Measurements from ENCODE around the gene FOXP1.
"Not testable (repeated sequence)": the region's sequence is repeated elsewhere in the genome, so short reads cannot be mapped to it uniquely, and the experiment has no call there.

The FOXP1 gene

DNA sequence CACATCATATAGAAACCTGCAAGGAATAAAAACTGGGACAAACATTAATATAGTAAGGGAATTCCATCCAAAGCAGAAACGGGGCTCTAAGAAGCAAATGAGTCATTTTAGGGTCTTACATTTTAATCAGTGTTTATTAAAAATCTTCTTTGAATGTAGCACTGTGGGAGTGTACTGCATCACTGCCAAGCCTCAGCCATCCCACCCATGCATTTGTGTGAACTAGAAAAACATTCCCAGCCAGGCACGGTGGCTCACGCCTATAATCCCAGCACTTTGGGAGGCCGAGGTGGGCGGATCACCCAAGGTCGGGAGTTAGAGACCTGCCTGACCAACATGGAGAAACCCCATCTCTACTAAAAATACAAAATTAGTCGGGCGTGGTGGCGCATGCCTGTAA is 57.1 kb downstream of the FOXP1 start:
- not testable (repeated sequence) for DNase-seq

GRCh38 chr3:71525391-71525790 is 58.1 kb downstream of the FOXP1 start:
- DNase-seq: peak; percentile 79 to 85

DNA sequence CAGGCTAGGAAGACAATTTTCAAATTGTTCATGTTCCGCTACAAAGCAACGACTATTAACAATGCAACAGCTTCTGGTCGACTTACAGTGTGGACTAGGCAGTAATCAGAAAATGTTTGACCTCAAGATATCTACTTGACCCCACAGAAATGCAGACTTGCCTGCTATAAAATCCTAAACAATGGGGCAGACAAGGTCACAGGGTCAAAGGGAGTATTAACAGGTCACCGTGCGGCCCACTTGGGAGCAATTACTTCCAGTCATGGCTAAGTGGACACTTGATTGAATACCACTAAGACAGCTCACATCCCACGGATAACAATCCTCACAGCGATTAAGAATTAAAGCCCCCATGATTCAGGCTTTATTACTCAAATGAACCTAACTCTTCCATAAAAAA is 58.9 kb downstream of the FOXP1 start:
- no peak for DNase-seq

DNA sequence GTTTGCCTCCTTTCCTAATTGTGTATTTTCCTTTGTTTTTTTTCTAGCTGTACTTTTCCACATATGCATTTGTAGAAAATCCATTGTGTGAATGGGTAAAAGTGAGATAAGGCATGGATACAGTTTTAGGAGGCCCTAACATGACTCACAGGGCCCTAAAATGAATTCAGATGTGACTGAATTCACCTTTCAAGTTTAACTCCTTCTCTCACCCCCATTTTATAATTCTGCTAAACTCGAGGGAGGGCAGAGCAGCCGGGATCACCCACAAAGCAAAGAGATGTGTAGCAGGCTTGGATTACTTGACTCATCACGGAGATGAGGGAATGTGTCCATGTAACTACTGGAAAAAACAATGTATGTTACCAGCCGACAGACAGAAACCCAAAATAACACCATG is 59.9 kb downstream of the FOXP1 start:
- DNase-seq: no peak

- DNase-seq: no peak
These were observed 61.3 kb downstream of the FOXP1 start for GRCh38 chr3:71521940-71522876.

DNA sequence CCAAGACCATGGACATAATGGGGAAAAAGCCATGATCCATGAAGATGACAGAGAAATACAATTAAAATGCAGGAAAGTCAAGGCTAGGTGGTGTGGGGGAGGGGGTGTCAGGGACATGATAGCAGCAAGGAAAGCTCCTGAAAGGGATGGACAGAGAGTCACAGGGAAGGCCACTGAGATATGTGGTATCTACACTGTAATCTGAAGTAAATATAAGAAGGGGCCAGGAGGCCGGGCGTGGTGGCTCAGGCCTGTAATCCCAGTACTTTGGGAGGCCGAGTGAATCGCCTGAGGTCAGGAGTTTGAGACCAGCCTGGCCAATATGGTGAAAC is 62.5 kb downstream of the FOXP1 start:
- DNase-seq: no peak

DNA sequence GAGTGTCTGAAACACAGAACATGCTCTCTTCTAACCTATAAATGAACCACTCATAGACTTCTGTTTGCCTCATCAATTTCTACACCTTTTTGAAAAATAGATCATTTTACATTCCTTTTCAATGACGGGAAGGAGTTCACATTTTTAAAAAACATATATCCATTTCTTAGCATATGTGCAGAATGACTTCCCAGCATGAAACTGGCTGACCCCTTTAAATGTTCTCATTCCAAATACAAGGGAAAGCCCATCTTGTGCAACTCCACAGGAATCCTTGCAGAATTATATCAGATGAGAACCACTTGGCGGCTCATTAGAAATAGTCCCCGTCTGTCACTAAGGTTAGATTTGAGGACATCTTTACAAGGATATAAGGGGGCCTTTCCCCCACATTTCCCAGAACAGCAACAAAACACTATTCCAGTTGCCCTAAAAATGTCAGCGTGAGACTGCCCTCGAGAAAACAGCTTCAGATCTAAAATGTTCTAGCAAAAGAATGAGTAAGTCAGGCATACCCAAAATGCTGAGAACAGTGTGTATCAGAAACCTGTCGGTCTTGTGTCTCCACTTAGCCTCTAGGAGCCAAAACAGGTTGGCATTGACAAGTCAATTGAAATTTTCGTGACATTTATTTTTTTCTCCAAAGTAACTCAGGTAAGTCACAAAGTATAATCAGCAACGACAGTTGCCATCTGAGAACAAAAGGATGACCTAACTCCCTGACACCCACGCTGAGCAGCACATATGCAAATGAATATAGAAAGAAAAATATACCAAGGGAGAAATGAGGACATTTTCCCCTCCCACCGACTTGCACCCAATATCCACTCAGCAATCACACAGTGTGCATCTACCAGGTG is 63.1 kb downstream of the FOXP1 start:
- no peak for DNase-seq

DNA sequence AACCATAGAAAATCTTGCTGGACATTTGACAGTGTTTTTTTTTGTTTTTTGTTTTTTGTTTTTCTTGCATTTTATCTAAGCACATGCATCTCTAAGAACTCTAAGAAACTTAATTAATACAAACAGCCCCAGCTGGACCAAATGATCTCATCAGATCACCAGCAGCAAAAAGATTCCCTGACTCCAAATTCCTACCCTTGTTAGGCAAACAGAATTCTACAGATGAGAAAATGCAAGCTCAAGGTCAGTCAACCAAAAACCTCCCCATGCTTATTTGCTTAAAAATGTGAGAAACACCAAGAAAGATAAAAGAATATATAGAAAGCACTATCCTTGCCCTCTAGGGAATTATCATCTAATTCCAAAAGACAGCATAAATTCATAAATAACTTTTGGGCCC is 65.4 kb downstream of the FOXP1 start:
- no peak for DNase-seq

DNA sequence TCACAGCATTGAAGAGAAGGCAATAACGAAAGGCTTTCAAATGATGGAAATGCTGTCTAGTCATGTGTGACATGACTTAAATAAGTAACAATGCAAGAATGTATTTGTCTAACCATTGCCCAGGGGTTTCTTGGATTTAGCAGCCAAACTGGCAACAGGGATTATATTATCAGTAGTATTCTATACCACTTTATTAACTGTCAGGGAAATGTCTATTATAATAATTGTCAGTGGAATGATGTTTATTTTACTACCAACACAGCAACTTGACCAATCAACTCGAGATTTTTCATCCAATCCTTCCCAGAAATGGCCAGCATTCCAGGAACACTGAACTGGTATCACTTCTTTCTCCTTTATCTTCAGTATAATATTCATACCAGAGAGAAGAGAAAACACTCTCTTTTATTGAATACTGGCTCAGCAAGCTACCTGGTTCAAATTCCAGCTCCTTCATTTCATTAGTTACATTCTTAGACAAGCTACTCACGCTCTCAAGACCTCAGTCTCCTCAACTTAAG is 66.2 kb downstream of the FOXP1 start:
- no peak for DNase-seq

GRCh38 chr3:71515636-71516365 is 67.7 kb downstream of the FOXP1 start:
- no peak for DNase-seq

GRCh38 chr3:71514621-71515020 is 68.9 kb downstream of the FOXP1 start:
- DNase-seq: no peak

DNA sequence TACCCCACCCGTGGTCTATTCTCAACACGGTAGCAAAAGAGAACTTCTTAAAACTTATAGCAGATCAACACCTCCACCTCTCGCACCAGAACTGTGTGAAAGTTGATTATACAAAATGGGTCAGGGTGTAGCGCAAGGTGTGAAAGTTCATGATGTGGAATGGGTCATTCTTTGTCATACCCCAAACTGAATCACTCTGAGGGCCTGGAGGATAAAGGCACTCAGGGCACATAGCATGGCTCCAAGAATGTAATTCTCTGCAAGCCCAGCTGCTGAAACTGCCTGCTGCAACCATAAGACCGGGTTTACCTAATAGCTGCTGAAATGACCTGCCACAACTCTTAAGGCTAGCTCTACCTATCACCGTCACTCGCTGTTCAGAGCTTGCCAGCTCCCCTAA is 70.0 kb downstream of the FOXP1 start:
- DNase-seq: no peak

DNA sequence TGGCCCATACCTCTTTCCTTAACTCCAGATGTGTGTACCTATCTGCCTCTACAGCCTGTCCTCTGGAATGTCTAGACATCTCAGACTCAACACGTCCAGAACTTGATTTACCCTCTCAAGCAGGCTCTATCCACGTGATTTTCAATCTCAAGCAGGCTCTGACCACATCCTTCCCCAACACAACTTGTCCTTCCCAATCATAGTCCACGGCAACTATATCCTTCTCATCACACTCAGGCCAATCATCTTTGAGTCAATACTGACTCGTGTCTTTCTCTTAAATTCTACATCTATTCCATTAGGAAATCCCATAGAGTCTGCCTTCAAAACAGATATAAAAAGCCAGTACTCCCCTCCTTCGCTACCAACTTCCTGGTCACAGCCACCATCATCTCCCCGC is 70.4 kb downstream of the FOXP1 start:
- no peak for DNase-seq

DNA sequence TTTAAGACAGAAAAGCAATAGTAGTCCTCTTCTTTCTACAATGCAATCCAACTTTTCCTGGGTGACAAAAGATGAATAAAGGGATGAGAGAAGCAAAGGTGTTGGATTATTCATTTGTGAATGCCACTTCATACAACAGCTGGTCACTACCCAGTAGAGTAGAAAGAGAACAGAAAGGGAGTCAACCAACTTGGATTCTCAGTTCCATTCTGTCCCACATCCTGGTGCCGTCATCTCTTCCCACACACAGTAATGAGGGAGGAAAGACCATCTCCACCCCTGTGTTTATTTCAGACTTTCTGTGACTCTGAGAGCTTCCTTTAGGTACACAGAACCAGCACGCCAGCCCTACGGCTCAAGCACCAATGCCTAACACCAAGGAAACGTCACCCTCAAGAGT is 71.0 kb downstream of the FOXP1 start:
- DNase-seq: no peak

DNA sequence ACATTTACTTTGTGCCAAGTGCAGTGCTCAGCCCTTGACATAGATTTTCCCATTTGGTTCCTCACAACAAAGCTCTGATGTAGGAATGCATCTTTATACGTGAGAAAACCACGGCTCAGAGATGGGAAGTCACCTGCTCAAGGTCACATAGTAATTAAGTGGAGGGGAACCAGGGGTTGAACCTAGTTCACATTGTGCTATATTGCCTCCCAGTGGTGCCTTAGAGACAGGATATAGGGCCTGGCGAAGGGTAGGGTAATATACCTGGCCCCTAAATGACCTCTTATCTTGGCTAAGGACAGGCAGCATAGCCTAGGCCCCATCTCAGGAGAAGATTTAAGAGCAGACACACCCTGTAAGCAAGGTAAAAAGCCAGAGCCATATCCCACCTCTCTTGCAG is 71.5 kb downstream of the FOXP1 start:
- DNase-seq: peak; percentile 56 to 62

GRCh38 chr3:71511446-71511845 is 72.1 kb downstream of the FOXP1 start:
- DNase-seq: peak; percentile 25 to 30

DNA sequence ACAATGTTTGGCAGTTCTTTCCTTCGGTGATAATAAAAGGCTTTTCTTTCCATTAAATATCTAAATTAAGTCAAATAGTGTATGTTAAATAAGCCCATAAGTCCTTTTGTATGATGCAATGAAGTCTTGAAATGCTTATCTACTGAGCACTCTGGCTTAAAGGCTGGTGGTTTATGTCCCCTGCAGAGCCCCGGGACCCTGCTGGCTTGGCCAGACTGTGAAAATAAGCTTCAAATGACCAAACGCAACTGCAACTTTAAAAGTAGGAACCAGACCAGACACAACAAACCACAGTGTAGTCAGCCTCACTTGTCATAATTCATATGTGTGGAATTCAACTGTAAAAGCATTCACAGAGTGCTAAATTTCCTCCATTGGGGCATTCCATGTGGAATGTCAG is 72.5 kb downstream of the FOXP1 start:
- no peak for DNase-seq

DNA sequence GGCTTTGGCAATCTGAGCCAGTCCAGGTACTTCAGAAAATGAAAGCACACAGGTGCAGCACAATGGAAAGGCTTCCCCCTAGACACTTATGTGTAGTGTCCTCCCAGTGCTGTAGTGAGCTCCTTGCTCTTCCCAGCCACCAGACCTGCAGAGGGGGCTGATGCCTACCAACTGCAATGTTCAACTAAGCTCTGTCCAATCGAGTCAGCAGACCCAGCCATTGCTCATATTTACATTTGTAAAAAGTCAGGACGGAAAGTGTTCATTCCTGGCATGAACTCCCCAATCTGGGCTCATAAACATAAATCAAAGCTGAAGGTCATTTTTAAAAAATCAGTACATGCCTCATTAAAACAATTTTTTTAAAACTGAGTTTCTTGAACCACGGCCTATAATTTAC is 73.0 kb downstream of the FOXP1 start:
- DNase-seq: no peak

DNA sequence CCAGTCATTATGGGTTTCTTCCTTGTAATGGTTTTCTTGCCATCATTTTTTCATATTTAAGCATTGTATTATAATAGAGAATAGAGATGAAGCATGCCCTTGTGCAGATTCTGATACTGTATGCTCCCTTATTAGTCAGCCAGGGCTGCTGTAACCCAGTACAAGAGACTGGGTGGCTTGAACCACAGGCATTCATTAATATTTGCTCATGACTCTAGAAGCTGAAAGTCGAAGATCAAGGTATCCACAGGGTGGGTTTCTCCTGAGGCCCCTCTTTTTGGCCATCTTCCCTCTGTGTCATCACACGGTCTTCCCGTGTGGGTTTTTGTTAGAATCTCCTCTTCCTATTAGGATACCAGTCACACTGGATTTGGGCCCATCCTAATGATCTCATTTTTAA is 74.5 kb downstream of the FOXP1 start:
- DNase-seq: no peak

- DNase-seq: no peak
These were observed 77.7 kb downstream of the FOXP1 start for GRCh38 chr3:71505767-71506350.

DNA sequence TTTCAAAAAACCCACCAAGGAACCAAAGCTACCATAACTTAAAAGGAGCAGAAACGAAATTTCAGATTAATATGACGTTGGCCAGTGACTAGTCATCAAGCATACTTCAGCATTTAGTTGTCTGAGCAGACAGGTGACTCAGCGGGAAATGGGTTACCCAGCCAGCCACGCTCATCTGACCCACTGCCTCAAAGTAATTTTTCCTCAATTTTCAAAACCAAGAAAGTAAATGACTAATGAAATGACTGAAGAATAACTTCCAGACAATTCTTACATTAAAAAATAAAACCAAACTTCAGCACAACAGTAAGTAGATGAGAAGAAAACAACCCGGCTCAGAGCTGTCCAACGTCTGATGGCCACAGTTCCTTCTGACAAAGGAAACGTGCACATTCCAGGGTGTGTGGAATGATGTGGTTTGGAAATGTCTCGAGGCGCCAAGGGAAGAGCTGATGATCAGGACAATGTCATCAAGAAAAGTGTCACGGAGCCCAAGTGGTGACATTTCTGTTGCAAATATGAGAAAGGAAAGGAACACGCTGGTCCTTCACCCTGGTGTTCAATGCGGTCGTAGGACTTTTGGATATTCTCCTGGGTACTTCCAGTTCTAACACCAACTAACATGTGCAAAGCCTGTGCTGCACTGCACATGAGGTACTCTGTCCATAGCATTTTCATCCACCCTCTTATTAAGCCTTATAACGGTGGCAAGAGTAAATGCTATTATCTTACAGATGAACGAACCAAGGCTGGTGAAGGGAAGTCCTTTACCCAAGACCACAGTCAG is 79.1 kb downstream of the FOXP1 start:
- no peak for DNase-seq
